GM12878 (cell line): ENCODE data around the gene TMEM61. TPM values are rescaled to one million over a fixed set of nuclear protein-coding genes. Genes with fewer than 3 reads are reported as not detected.

Source experiments
- ATAC-seq: fragments of 200-7000 bp; cut with Tn5 transposase; 3 replicates; pipeline ENCODE4 v1.9.1; 2020; ENCODE audit warnings: mild to moderate bottlenecking, moderate library complexity
- BruUV-seq: library from RNA; stranded (reverse); fragments of 400-500 nt; replicated peaks from 2 replicates; lab custom pipeline; 2021; lab: Mats Ljungman, UMichigan
- CTCF ChIA-PET: fragments of 300-600 bp; sonication (Branson Sonifier 250); formaldehyde crosslinking; extraction: SDS; loops from one replicate; lab custom pipeline; 2021; ENCODE audit warnings: inconsistent platforms; lab: Yijun Ruan, JAX
- POLR2A ChIA-PET: fragments of 350-600 bp; formaldehyde crosslinking; extraction: SDS; loops from one replicate; lab custom pipeline; 2021; ENCODE audit warnings: inconsistent platforms; lab: Charles Lee
- RAD21 ChIA-PET: fragments of 300-600 bp; sonication (Branson Sonifier 250); formaldehyde crosslinking; loops from one replicate; lab custom pipeline; 2023; ENCODE audit warnings: antibody characterized with exemption; ENCODE audit not compliant: unreplicated experiment; lab: Charles Lee
- SMC1A ChIA-PET: fragments of 300-600 bp; sonication (Branson Sonifier 250); formaldehyde crosslinking; loops from one replicate; lab custom pipeline; 2023; ENCODE audit not compliant: unreplicated experiment, uncharacterized antibody; lab: Charles Lee
- DNase-seq: peaks from one replicate; pipeline ENCODE4 v3.0.0-alpha.2; 2011; ENCODE audit warnings: low read depth, low spot score
- FAIRE-seq: peaks from 3 replicates; lab custom pipeline; 2011; peaks lifted over from hg19 to GRCh38; lab: Jason Lieb, UNC
- H2AFZ ChIP-seq: 2 replicates; pipeline ENCODE4 v1.6.0; 2011; ENCODE audit warnings: low read depth, low read length, control low read depth; ENCODE audit not compliant: control insufficient read depth
- H3K27ac ChIP-seq: 2 replicates; pipeline ENCODE4 v1.5.1; 2011; ENCODE audit warnings: control low read depth; ENCODE audit not compliant: control insufficient read depth, insufficient read depth
- H3K27me3 ChIP-seq, 2 experiments: replicated peaks in 1 of 2; 2 replicates each; pipeline versions ENCODE4 v1.6.0 to v1.6.1; 2011; ENCODE audit warnings: low read length in 1 of 2; ENCODE audit not compliant: control insufficient read depth in 2 of 2, insufficient read depth in 2 of 2
- H3K36me3 ChIP-seq, 2 experiments: 2 replicates each; pipeline ENCODE4 v1.5.1; 2011; ENCODE audit warnings: low read length in 1 of 2; ENCODE audit not compliant: control insufficient read depth in 2 of 2, insufficient read depth in 2 of 2
- H3K4me1 ChIP-seq: 2 replicates; pipeline ENCODE4 v1.6.1; 2011; ENCODE audit warnings: mild to moderate bottlenecking, low read length, moderate library complexity, mixed read lengths; ENCODE audit not compliant: control insufficient read depth, insufficient read depth
- H3K4me2 ChIP-seq: 2 replicates; pipeline ENCODE4 v1.6.0; 2011; ENCODE audit warnings: control low read depth; ENCODE audit not compliant: control insufficient read depth, insufficient read depth
- H3K4me3 ChIP-seq: fragments of 200-600 bp; sonication (generic); 2 replicates; pipeline ENCODE4 v1.5.1; 2016
- H3K79me2 ChIP-seq: 2 replicates; pipeline ENCODE4 v1.6.0; 2011; ENCODE audit warnings: low read length; ENCODE audit not compliant: control insufficient read depth, insufficient read depth
- H3K9ac ChIP-seq: 2 replicates; pipeline ENCODE4 v1.8.0; 2011; ENCODE audit warnings: low read length, control low read depth, mixed read lengths; ENCODE audit not compliant: control insufficient read depth, insufficient read depth
- H3K9me3 ChIP-seq: replicated peaks from 3 replicates; pipeline ENCODE4 v1.5.1; 2011; ENCODE audit warnings: mild to moderate bottlenecking, low read length; ENCODE audit not compliant: control insufficient read depth, insufficient read depth
- H4K20me1 ChIP-seq: 2 replicates; pipeline ENCODE4 v1.6.0; 2011; ENCODE audit not compliant: control insufficient read depth, insufficient read depth
- CREM ChIP-seq: IDR thresholded peaks from 2 replicates; pipeline ENCODE4 v1.6.1; 2014; ENCODE audit warnings: antibody characterized with exemption, low read depth
- E2F8 ChIP-seq: fragments of 450-650 bp; IDR thresholded peaks from 2 replicates; pipeline ENCODE4 v1.6.1; 2018; ENCODE audit warnings: mild to moderate bottlenecking, low read depth, moderate library complexity; ENCODE audit not compliant: partially characterized antibody
- ESRRA ChIP-seq: IDR thresholded peaks from 2 replicates; pipeline ENCODE4 v1.6.1; 2012; ENCODE audit warnings: mild to moderate bottlenecking, low read length, improper control_type of control experiment
- ETV6 ChIP-seq, 2 experiments: fragments of 450-650 bp in 1 of 2; IDR thresholded peaks in 1 of 2; conservative IDR thresholded peaks in 1 of 2; 2 replicates each; pipeline ENCODE4 v1.6.1; 2014; ENCODE audit warnings: antibody characterized with exemption in 1 of 2, borderline replicate concordance in 1 of 2, low read depth in 1 of 2, mild to moderate bottlenecking in 1 of 2, moderate library complexity in 1 of 2
- EZH2 ChIP-seq: IDR thresholded peaks from 2 replicates; pipeline ENCODE4 v1.6.1; 2012; ENCODE audit warnings: low read depth, mild to moderate bottlenecking, control low read depth, inconsistent platforms, low read length, borderline replicate concordance; ENCODE audit not compliant: control insufficient read depth
- GATAD2B ChIP-seq: fragments of 450-650 bp; conservative IDR thresholded peaks from 2 replicates; pipeline ENCODE4 v1.6.1; 2017; ENCODE audit warnings: low read depth, mild to moderate bottlenecking, moderate library complexity
- MYB ChIP-seq: fragments of 150-350 bp; IDR thresholded peaks from 2 replicates; pipeline ENCODE4 v1.6.1; 2014; ENCODE audit warnings: mild to moderate bottlenecking, low read depth, low read length, borderline replicate concordance
- PAX5 ChIP-seq: IDR thresholded peaks from 2 replicates; pipeline ENCODE4 v1.6.1; 2011; ENCODE audit warnings: low read depth, low read length, borderline replicate concordance
- POU2F2 ChIP-seq: IDR thresholded peaks from 3 replicates; pipeline ENCODE4 v1.6.1; 2011; ENCODE audit warnings: low read depth, mild to moderate bottlenecking, low read length, borderline replicate concordance
- TCF3 ChIP-seq: IDR thresholded peaks from 2 replicates; pipeline ENCODE4 v1.6.1; 2012; ENCODE audit warnings: low read depth, mild to moderate bottlenecking, low read length, borderline replicate concordance; ENCODE audit not compliant: insufficient read depth
- ZBED1 ChIP-seq: IDR thresholded peaks from 2 replicates; pipeline ENCODE4 v1.6.1; 2016; ENCODE audit warnings: borderline replicate concordance
- ZNF207 ChIP-seq: fragments of 450-650 bp; IDR thresholded peaks from 2 replicates; pipeline ENCODE4 v1.6.1; 2014; ENCODE audit warnings: antibody characterized with exemption, mild to moderate bottlenecking, borderline replicate concordance
- WGBS: methylation state at CpG from one replicate; pipeline ENCODE4 v1.1.6; 2016; ENCODE audit warnings: low lambda C conversion rate; ENCODE audit not compliant: insufficient replicate concordance, insufficient coverage; ENCODE audit errors: missing lambda C conversion rate; 5-methylcytosine and 5-hydroxymethylcytosine counted together
- in situ Hi-C: fragments of 300-500 bp; cut with MboI; formaldehyde crosslinking; loops from 9 replicates; pipeline ENCODE4 v1.14.3; 2018; ENCODE audit warnings: mixed read lengths
- intact Hi-C: fragments of 100-400 bp; cut with micrococcal nuclease; formaldehyde crosslinking; loops from one replicate; pipeline ENCODE4 v1.14.2; 2022; ENCODE audit not compliant: unreplicated experiment
- polyA plus RNA-seq, 11 experiments: library from polyadenylated mRNA; depleted of rRNA in 4 of 11; unstranded in 6 of 11; stranded (reverse) in 5 of 11; fragments of >200 nt; fragmentation: Nextera tagmentation in 4 of 11; fragmentation: Illumina TruSeq in 1 of 11; extraction: Ambion mirVana in 4 of 11; extraction: Trizol in 1 of 11; gene quantifications; 1 replicate in 1 of 11; 2 replicates in 10 of 11; pipeline versions ENCODE4 v1.2.1 to v1.2.3, GENCODE V29; 2011 to 2016; ENCODE audit warnings: inconsistent platforms in 2 of 11, missing spikeins in 2 of 11, low read depth in 1 of 11
- total RNA-seq, 4 experiments: library from RNA; depleted of rRNA in 3 of 4; stranded (reverse); fragments of >200 nt in 3 of 4; fragmentation: Illumina TruSeq in 1 of 4; extraction: Trizol in 1 of 4; gene quantifications; 2 replicates each; pipeline versions ENCODE4 v1.2.1 to v1.2.3, GENCODE V29; 2013 to 2021

The TMEM61 gene
- total and polyA plus RNA-seq, 10 of the 15 experiments (the other 5 are each of a cell fraction or from before 2014, with no cell fraction given), result not detected

- no peak for FAIRE-seq
- in situ Hi-C loops, result no loop called here
Measured at GRCh38 chr1:54994355-54994990, 14.0 kb downstream of the TMEM61 start.

DNA sequence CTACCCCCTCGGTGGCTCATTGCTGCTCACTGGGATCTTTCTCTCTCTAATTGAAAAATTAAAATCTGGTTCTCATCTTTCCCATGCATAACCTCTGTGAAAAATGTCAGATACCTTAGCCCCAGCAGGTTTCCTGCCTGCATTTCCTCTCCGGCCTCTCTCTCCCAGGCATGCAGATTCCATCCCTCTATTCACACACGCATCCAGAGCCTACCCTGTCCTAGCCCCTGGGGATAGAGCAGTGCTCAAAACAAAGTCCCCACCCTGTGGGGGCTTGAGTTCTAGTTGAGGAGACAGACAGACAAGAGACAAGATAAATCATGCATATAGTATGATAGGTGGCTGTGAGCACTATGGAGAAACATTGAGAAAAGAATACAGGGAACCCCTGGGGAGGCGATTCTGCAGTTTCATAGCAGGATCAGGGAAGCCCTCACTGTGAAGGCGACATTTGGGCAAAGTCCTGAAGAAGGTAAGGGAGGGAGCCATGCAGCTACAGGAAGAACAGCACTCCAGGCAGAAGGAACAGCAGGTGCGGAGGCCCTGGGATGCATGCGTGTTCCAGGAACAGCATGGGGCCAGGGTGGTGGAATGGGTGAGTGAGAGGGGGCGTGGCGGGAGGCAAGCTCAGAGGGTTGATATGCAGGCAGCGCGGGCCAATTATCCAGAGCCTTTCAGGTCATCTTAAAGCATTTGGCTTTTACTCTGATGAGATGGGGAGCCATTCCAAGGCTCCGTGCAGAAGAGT lies 14.8 kb downstream of the TMEM61 start:
- H2AFZ ChIP-seq, result no peak overlapping the region
- ChIA-PET RAD21 (interaction anchor here (5.0 kb wide), 1 partner anchor 47 kb away, joined by 156 read pairs; no protein-coding TSS in a partner anchor), POLR2A (no interaction called here), SMC1A (interaction anchor here (1.1 to 6.7 kb wide), 4 partner anchors 11 to 55 kb away, joined by 3 to 147 read pairs (median 7); no protein-coding TSS in a partner anchor), CTCF (interaction anchor here (1.1 to 19.5 kb wide), 3 partner anchors 25 to 47 kb away, joined by 5 to 436 read pairs (median 6); no protein-coding TSS in a partner anchor)
- H4K20me1 ChIP-seq, result no peaks in the 10 kb centered on the region; the same call in 1 of the 2 replicates
- intact Hi-C loops, result no loop called here
- H3K27me3 ChIP-seq, result peaks cover 2 to 5% of the 10 kb centered on the region in 2 experiments
- BruUV-seq, result no TSS peak
- in situ Hi-C loops, result loop anchor here (5.0 kb wide), 1 partner anchor 43 kb away; no protein-coding TSS in a partner anchor
- H3K9me3 ChIP-seq, result no peaks in the 10 kb centered on the region
- WGBS, result 45% methylated on average over 12 of the region's 12 CpGs
- no peak overlapping the region for H3K27ac ChIP-seq
- no peak overlapping the region for H3K4me2 ChIP-seq
- no peaks in the 10 kb centered on the region for H3K36me3 ChIP-seq
- FAIRE-seq (no peak), ATAC-seq (no peak), DNase-seq (no peak)
- no peaks in the 10 kb centered on the region for H3K79me2 ChIP-seq
- no peak overlapping the region for H3K4me3 ChIP-seq
- H3K9ac ChIP-seq, result no peak overlapping the region
- peaks cover 3% of the 10 kb centered on the region; the same call in 1 of the 2 replicates for H3K4me1 ChIP-seq
- TF ChIP-seq POU2F2, result no peak
- no peak for TF ChIP-seq ESRRA
- no peak for TF ChIP-seq CREM
- TF ChIP-seq ZNF207, result no peak
- no peak for TF ChIP-seq ETV6 (conservative IDR thresholded peaks at IDR 0.05 in 1 of 2, IDR thresholded peaks at IDR 0.05 in 1 of 2; ENCODE audit: borderline replicate concordance in 1 of 2, low read depth in 1 of 2)
- TF ChIP-seq GATAD2B, result no peak
- TF ChIP-seq PAX5, result no peak
- TF ChIP-seq E2F8, result no peak
- no peak for TF ChIP-seq EZH2
- no peak for TF ChIP-seq MYB
- TF ChIP-seq ZBED1, result no peak

More at GRCh38 chr1:54994355-54994990, 14.0 kb downstream of the TMEM61 start:
- CTCF ChIA-PET, result interaction anchor here (19.5 kb wide), 1 partner anchor 46 kb away, joined by 436 read pairs; no protein-coding TSS in a partner anchor
- no peak overlapping the region for H3K4me2 ChIP-seq
- no peak for TF ChIP-seq TCF3
- no peaks in the 10 kb centered on the region for H3K9me3 ChIP-seq
- H3K9ac ChIP-seq, result no peak overlapping the region
- BruUV-seq, result no TSS peak
- H3K27me3 ChIP-seq, result peaks cover 2 to 5% of the 10 kb centered on the region in 2 experiments
- 2% methylated on average over 6 of the region's 6 CpGs for WGBS
- RAD21 ChIA-PET, result interaction anchor here (5.0 kb wide), 1 partner anchor 47 kb away, joined by 156 read pairs; no protein-coding TSS in a partner anchor
- H3K4me1 ChIP-seq, result peaks cover 3% of the 10 kb centered on the region; the same call in 1 of the 2 replicates
- no peak overlapping the region for H3K4me3 ChIP-seq
- ATAC-seq (no peak), DNase-seq (no peak)
- intact Hi-C loops, result no loop called here
- SMC1A ChIA-PET, result interaction anchor here (6.7 kb wide), 1 partner anchor 47 kb away, joined by 147 read pairs; no protein-coding TSS in a partner anchor
- H4K20me1 ChIP-seq, result no peaks in the 10 kb centered on the region; the same call in 1 of the 2 replicates
- no peak overlapping the region for H2AFZ ChIP-seq
- no peaks in the 10 kb centered on the region for H3K79me2 ChIP-seq
- H3K36me3 ChIP-seq, result no peaks in the 10 kb centered on the region
- POLR2A ChIA-PET, result no interaction called here
- H3K27ac ChIP-seq, result no peak overlapping the region
